ENCODE data around the gene PRPF6. TPM values are rescaled to one million over a fixed set of nuclear protein-coding genes. Genes with fewer than 3 reads are reported as not detected.
A peak's percentile ranks its signal among the peaks of the same experiment; 100 is the strongest.

The PRPF6 gene
- total and polyA plus RNA-seq, 2 of the 13 experiments (the other 11 are each of a cell fraction or from before 2014, with no cell fraction given), result 63.7 to 101 TPM

GRCh38 chr20:64053841-64054661 lies 73.1 kb downstream of the PRPF6 start (continued):
- TF ChIP-seq ZNF512 (CRISPR knock-in tag; IDR thresholded peaks at IDR 0.05), result 0 out of 2 replicates have a peak, but pooled peaks have one; percentile 17
- no peak; the same call in none of the 2 replicates for TF ChIP-seq ZBTB21 (CRISPR knock-in tag; IDR thresholded peaks at IDR 0.05)
- TF ChIP-seq ZXDC (CRISPR knock-in tag; IDR thresholded peaks at IDR 0.05), result no peak
- TF ChIP-seq KAT2B (IDR thresholded peaks at IDR 0.05; ENCODE audit: borderline replicate concordance, low read depth, low read length), result no peak
- TF ChIP-seq ZFP82 (CRISPR knock-in tag; IDR thresholded peaks at IDR 0.05; ENCODE audit: borderline replicate concordance), result no peak
- no peak for TF ChIP-seq NCOA5 (CRISPR knock-in tag; IDR thresholded peaks at IDR 0.05)
- TF ChIP-seq SRY (CRISPR knock-in tag; IDR thresholded peaks at IDR 0.05), result 0 out of 2 replicates have a peak, but pooled peaks have one; percentile 42
- TF ChIP-seq ZNF329 (CRISPR knock-in tag; IDR thresholded peaks at IDR 0.05; ENCODE audit: low read depth), result no peak
- no peak for TF ChIP-seq ZNF20 (CRISPR knock-in tag; IDR thresholded peaks at IDR 0.05)
- peak; percentile 52; the same call in 1 of the 2 replicates for TF ChIP-seq KMT2B (CRISPR knock-in tag; IDR thresholded peaks at IDR 0.05)
- peak; percentile 85 for TF ChIP-seq HOXA3 (CRISPR knock-in tag; IDR thresholded peaks at IDR 0.05)
- TF ChIP-seq KLF15 (CRISPR knock-in tag; IDR thresholded peaks at IDR 0.05; ENCODE audit: borderline replicate concordance), result no peak
- TF ChIP-seq FLYWCH1 (CRISPR knock-in tag; IDR thresholded peaks at IDR 0.05), result no peak
- peak; percentile 85; the same call in 1 of the 2 replicates for TF ChIP-seq ZNF281 (CRISPR knock-in tag; IDR thresholded peaks at IDR 0.05; ENCODE audit: borderline replicate concordance)
- peak; percentile 94 for TF ChIP-seq HNRNPL (IDR thresholded peaks at IDR 0.05; ENCODE audit: low read depth, low read length)
- no peak for TF ChIP-seq ZNF589 (CRISPR knock-in tag; conservative IDR thresholded peaks at IDR 0.05)
- TF ChIP-seq WIZ (CRISPR knock-in tag; IDR thresholded peaks at IDR 0.05), result peak; percentile 67; the same call in 1 of the 2 replicates
- peak; percentile 98 for TF ChIP-seq FOXC1 (CRISPR knock-in tag; IDR thresholded peaks at IDR 0.05; ENCODE audit: borderline replicate concordance)
- no peak for TF ChIP-seq ARID2 (CRISPR knock-in tag; IDR thresholded peaks at IDR 0.05; ENCODE audit: borderline replicate concordance)
- peak; percentile 67; the same call in 1 of the 2 replicates for TF ChIP-seq ZNF564 (CRISPR knock-in tag; IDR thresholded peaks at IDR 0.05)
- peak; percentile 36; the same call in 1 of the 2 replicates for TF ChIP-seq ONECUT2 (CRISPR knock-in tag; IDR thresholded peaks at IDR 0.05)
- TF ChIP-seq ELF4 (CRISPR knock-in tag; IDR thresholded peaks at IDR 0.05; ENCODE audit: borderline replicate concordance), result no peak; the same call in 1 of the 2 replicates
- 0 out of 2 replicates have a peak, but pooled peaks have one; percentile 0 for TF ChIP-seq SMYD3 (CRISPR knock-in tag; IDR thresholded peaks at IDR 0.05)

All from HepG2 (cell line).